NB4 (cell line): ENCODE measurements around the gene CYP39A1.

Experiments used
- POLR2A ChIP-seq: IDR thresholded peaks from 2 replicates; pipeline ENCODE4 v1.6.1; 2011; ENCODE audit warnings: mild to moderate bottlenecking; ENCODE audit not compliant: insufficient read length; ENCODE audit errors: extremely low read depth
- TF ChIP-seq, protein P1 (sequence below): IDR thresholded peaks from one replicate; pipeline ENCODE4 v1.5.1; 2012; ENCODE audit warnings: low read depth, low read length
- TF ChIP-seq, protein P2 (sequence below): IDR thresholded peaks from 2 replicates; pipeline ENCODE4 v1.6.1; 2011; ENCODE audit warnings: low read depth, low read length

DNA sequence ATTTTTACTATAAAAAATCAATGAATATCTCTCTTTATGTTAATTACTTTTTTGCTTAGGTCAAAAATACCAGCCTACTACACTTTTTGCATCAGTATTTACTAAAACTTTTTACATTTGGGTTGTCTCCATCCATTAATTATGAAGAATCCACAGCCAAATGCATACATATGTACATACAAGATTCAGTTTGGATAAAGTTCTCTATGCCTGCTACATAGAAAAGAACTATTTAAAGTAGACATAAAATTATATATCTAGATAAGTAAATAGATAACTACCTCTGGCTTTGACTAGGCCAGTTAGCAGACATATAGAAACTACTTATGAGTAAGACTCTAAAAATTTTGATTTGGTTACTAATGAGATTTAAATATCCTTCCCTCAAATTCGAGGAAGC is 47.4 kb upstream of the CYP39A1 start:
- TF ChIP-seq, protein P1, sequence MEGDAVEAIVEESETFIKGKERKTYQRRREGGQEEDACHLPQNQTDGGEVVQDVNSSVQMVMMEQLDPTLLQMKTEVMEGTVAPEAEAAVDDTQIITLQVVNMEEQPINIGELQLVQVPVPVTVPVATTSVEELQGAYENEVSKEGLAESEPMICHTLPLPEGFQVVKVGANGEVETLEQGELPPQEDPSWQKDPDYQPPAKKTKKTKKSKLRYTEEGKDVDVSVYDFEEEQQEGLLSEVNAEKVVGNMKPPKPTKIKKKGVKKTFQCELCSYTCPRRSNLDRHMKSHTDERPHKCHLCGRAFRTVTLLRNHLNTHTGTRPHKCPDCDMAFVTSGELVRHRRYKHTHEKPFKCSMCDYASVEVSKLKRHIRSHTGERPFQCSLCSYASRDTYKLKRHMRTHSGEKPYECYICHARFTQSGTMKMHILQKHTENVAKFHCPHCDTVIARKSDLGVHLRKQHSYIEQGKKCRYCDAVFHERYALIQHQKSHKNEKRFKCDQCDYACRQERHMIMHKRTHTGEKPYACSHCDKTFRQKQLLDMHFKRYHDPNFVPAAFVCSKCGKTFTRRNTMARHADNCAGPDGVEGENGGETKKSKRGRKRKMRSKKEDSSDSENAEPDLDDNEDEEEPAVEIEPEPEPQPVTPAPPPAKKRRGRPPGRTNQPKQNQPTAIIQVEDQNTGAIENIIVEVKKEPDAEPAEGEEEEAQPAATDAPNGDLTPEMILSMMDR = no peak
- TF ChIP-seq POLR2A = no peak
- TF ChIP-seq, protein P2, sequence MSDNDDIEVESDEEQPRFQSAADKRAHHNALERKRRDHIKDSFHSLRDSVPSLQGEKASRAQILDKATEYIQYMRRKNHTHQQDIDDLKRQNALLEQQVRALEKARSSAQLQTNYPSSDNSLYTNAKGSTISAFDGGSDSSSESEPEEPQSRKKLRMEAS = no peak
